PC-3 (cell line): ENCODE measurements around the gene POLDIP2. TPM values are rescaled to one million over a fixed set of nuclear protein-coding genes. Genes with fewer than 3 reads are reported as not detected.
A peak's percentile ranks its signal among the peaks of the same experiment; 100 is the strongest.

Experiments used
- ATAC-seq: fragments of 200-7000 bp; cut with Tn5 transposase; 2 replicates; pipeline ENCODE4 v1.9.1; 2020; ENCODE audit warnings: mild to moderate bottlenecking, moderate library complexity
- BruUV-seq: library from RNA; stranded (reverse); fragments of 400-500 nt; replicated peaks from 2 replicates; lab custom pipeline; 2021; lab: Mats Ljungman, UMichigan
- CTCF ChIA-PET: fragments of 300-600 bp; sonication (Branson Sonifier 250); formaldehyde crosslinking; loops from one replicate; lab custom pipeline; 2022; ENCODE audit warnings: antibody characterized with exemption; lab: Charles Lee
- POLR2A ChIA-PET: fragments of 300-600 bp; sonication (Branson Sonifier 250); formaldehyde crosslinking; loops from one replicate; lab custom pipeline; 2022; ENCODE audit warnings: antibody characterized with exemption; ENCODE audit not compliant: unreplicated experiment; lab: Charles Lee
- DNase-seq: peaks from one replicate; pipeline ENCODE4 v3.0.0-alpha.2; 2015
- H2AFZ ChIP-seq: fragments of 300-600 bp; sonication (generic); 2 replicates; pipeline ENCODE4 v1.6.0; 2016; ENCODE audit warnings: antibody characterized with exemption, low read length
- H3F3A ChIP-seq: fragments of 300-600 bp; sonication (generic); one replicate; pipeline ENCODE4 v1.6.0; 2017; ENCODE audit warnings: antibody characterized with exemption, low read length, control low read depth, mild to moderate bottlenecking; ENCODE audit not compliant: unreplicated experiment
- H3K27ac ChIP-seq: fragments of 300-600 bp; sonication (generic); 2 replicates; pipeline ENCODE4 v1.5.1; 2016; ENCODE audit warnings: mild to moderate bottlenecking, low read length
- H3K27me3 ChIP-seq: fragments of 300-600 bp; sonication (generic); 2 replicates; pipeline ENCODE4 v1.6.1; 2016; ENCODE audit warnings: low read length, mixed read lengths
- H3K36me3 ChIP-seq: fragments of 300-600 bp; sonication (generic); 2 replicates; pipeline ENCODE4 v1.6.1; 2016; ENCODE audit warnings: low read depth, mixed run types, low read length, mixed read lengths
- H3K4me1 ChIP-seq: fragments of 300-600 bp; sonication (generic); 2 replicates; pipeline ENCODE4 v1.5.1; 2016; ENCODE audit warnings: low read length; ENCODE audit not compliant: insufficient read depth
- H3K4me2 ChIP-seq: fragments of 300-600 bp; sonication (generic); 2 replicates; pipeline ENCODE4 v1.6.0; 2016; ENCODE audit warnings: low read length
- H3K4me3 ChIP-seq: fragments of 300-600 bp; sonication (generic); 2 replicates; pipeline ENCODE4 v1.5.1; 2016; ENCODE audit warnings: mild to moderate bottlenecking, low read length, mixed read lengths
- H3K79me2 ChIP-seq: fragments of 300-600 bp; sonication (generic); 2 replicates; pipeline ENCODE4 v1.6.1; 2017; ENCODE audit warnings: low read length, mixed read lengths
- H3K9ac ChIP-seq: fragments of 300-600 bp; sonication (generic); 2 replicates; pipeline ENCODE4 v1.6.0; 2016; ENCODE audit warnings: mild to moderate bottlenecking, low read length
- H3K9me2 ChIP-seq: fragments of 300-600 bp; sonication (generic); replicated peaks from 2 replicates; pipeline ENCODE4 v1.6.1; 2016; ENCODE audit warnings: mixed run types, low read length, mixed read lengths
- H3K9me3 ChIP-seq: fragments of 300-600 bp; sonication (generic); 2 replicates; pipeline ENCODE4 v1.6.1; 2016; ENCODE audit warnings: low read length, mixed read lengths
- H4K20me1 ChIP-seq: fragments of 300-600 bp; sonication (generic); 2 replicates; pipeline ENCODE4 v1.6.1; 2016; ENCODE audit warnings: low read length, mixed read lengths
- EZH2 ChIP-seq: fragments of 300-600 bp; sonication (generic); IDR thresholded peaks from one replicate; pipeline ENCODE4 v1.6.1; 2017; ENCODE audit warnings: antibody characterized with exemption, mild to moderate bottlenecking, low read length; ENCODE audit not compliant: unreplicated experiment
- EZH2phosphoT487 ChIP-seq: fragments of 300-600 bp; sonication (generic); IDR thresholded peaks from 2 replicates; pipeline ENCODE4 v1.6.1; 2018; ENCODE audit warnings: mild to moderate bottlenecking, antibody characterized with exemption, low read length, borderline replicate concordance
- intact Hi-C: fragments of 100-400 bp; cut with micrococcal nuclease; formaldehyde crosslinking; loops from 2 replicates; pipeline ENCODE4 v1.9.0; 2023
- total RNA-seq: library from RNA; depleted of rRNA; stranded (reverse); fragments of >200 nt; gene quantifications from 2 replicates; pipeline ENCODE4 v1.2.3, GENCODE V29; 2014
- TF ChIP-seq, protein P1 (sequence below): fragments of 300-600 bp; sonication (generic); conservative IDR thresholded peaks from 2 replicates; pipeline ENCODE4 v1.5.1; 2017; ENCODE audit warnings: antibody characterized with exemption, low read depth, mild to moderate bottlenecking, low read length

POLDIP2 gene
- total RNA-seq, 1 experiment from 2014 or later = 137 TPM

DNA sequence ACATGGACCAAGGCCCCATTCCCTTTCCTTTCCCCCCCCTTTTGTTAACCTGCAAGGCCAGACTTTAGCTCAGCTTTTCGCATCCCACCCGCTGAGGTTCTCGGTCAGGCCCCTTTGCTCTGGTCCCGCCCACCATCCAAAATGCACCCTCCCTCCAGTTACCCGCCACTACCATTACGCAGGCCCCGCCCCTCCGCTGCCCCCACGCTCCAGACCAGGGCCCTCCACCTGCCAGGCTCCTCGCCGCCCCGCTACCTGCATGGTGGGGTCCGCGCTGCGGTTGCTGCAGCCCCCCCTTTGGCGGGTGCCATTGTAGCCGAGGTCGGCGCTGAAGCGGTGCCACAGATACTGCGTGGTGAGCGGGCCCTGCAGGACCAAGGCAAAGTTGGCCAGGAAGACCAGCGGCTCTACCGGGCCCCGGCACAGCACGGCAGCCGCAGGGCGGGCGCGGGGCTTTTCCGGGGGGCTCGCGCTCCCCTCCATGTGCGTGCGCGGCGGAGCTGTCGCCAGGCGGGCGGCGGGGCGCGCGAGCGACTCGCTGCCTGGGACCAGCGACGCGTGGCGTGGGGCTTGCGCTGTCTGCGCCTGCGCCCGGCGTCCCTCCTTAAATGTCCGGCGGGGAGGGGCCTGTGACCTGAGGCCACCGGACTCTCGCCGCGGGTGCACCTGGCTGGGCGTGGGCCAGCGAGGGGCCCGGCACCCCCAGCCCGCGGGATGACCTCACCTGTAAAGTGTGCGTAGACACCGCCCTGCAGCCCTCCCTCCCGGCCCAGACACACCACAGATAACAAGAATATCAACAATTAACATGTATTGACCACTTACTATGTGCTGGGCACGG is 48.5 kb upstream of the POLDIP2 start, which contains the start of gene SLC46A1:
Gene SLC46A1 (minus strand): TSS at position 581 of the 841 bp plus-strand sequence. CDS start 98 bp downstream, at position 483.
- ATAC-seq (peak; percentile 82), DNase-seq (peak; percentile 38)
- no peaks in the 10 kb centered on the region for H3K9me2 ChIP-seq
- H2AFZ ChIP-seq = peak within 1 kb of the TSS; percentile 92
- intact Hi-C loops = loop anchor here (10.0 kb wide), 1 partner anchor 139 kb away; no protein-coding TSS in a partner anchor
- H3K27me3 ChIP-seq = no peaks in the 10 kb centered on the region
- H3K4me1 ChIP-seq = peaks cover 20% of the 10 kb centered on the region
- BruUV-seq = no TSS peak
- no peaks in the 10 kb centered on the region for H4K20me1 ChIP-seq
- H3K79me2 ChIP-seq = peaks cover 22% of the 10 kb centered on the region
- H3K9me3 ChIP-seq = no peaks in the 10 kb centered on the region
- H3K4me2 ChIP-seq = peak within 1 kb of the TSS; percentile 99
- peak within 1 kb of the TSS; percentile 63 for H3K9ac ChIP-seq
- TF ChIP-seq, protein P1, sequence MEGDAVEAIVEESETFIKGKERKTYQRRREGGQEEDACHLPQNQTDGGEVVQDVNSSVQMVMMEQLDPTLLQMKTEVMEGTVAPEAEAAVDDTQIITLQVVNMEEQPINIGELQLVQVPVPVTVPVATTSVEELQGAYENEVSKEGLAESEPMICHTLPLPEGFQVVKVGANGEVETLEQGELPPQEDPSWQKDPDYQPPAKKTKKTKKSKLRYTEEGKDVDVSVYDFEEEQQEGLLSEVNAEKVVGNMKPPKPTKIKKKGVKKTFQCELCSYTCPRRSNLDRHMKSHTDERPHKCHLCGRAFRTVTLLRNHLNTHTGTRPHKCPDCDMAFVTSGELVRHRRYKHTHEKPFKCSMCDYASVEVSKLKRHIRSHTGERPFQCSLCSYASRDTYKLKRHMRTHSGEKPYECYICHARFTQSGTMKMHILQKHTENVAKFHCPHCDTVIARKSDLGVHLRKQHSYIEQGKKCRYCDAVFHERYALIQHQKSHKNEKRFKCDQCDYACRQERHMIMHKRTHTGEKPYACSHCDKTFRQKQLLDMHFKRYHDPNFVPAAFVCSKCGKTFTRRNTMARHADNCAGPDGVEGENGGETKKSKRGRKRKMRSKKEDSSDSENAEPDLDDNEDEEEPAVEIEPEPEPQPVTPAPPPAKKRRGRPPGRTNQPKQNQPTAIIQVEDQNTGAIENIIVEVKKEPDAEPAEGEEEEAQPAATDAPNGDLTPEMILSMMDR = no peak
- peak; percentile 86 for TF ChIP-seq EZH2phosphoT487
- CTCF ChIA-PET = no interaction called here
- no peak within 1 kb of the TSS for H3K27ac ChIP-seq
- POLR2A ChIA-PET = interaction anchor here (0.6 kb wide), 1 partner anchor 175 kb away, joined by 4 read pairs; no protein-coding TSS in a partner anchor
- no peaks in the 10 kb centered on the region for H3K36me3 ChIP-seq
- peak within 1 kb of the TSS; percentile 88 for H3K4me3 ChIP-seq
- H3F3A ChIP-seq = no peaks in the 10 kb centered on the region

- peaks cover 22% of the 10 kb centered on the region for H3K79me2 ChIP-seq
- no peaks in the 10 kb centered on the region for H3K9me3 ChIP-seq
- peak overlapping the region; percentile 99 for H3K4me2 ChIP-seq
- H3K27me3 ChIP-seq = no peaks in the 10 kb centered on the region
- no peaks in the 10 kb centered on the region for H3K9me2 ChIP-seq
- intact Hi-C loops = loop anchor here (10.0 kb wide), 1 partner anchor 140 kb away; no protein-coding TSS in a partner anchor
- H2AFZ ChIP-seq = peak overlapping the region; percentile 92
- ChIA-PET CTCF (no interaction called here), POLR2A (interaction anchor here (0.6 kb wide), 1 partner anchor 174 kb away, joined by 4 read pairs; no protein-coding TSS in a partner anchor)
- H3K27ac ChIP-seq = no peak overlapping the region
- H3K9ac ChIP-seq = peak overlapping the region; percentile 63; the same call in 1 of the 2 replicates
- ATAC-seq = peak; percentile 40
- H3F3A ChIP-seq = no peaks in the 10 kb centered on the region
- peak overlapping the region; percentile 88 for H3K4me3 ChIP-seq
- no peaks in the 10 kb centered on the region for H3K36me3 ChIP-seq
- DNase-seq = no peak
- peaks cover 20% of the 10 kb centered on the region for H3K4me1 ChIP-seq
- no peaks in the 10 kb centered on the region for H4K20me1 ChIP-seq
- TF ChIP-seq EZH2 (no peak), EZH2phosphoT487 (no peak)
- TF ChIP-seq, protein P1 = no peak
- BruUV-seq = TSS peak; percentile 36
These were observed 47.7 kb upstream of the POLDIP2 start for GRCh38 chr17:28404812-28405570.
